Suprapubic skin (tissue), 4 donors: ENCODE data around the gene NEURL1B.

Experiments used
- EP300 ChIP-seq: sonication (generic); formaldehyde crosslinking; IDR thresholded peaks from one replicate; pipeline ENCODE4 v1.6.1; 2017; ENCODE audit warnings: antibody characterized with exemption
- POLR2A ChIP-seq, 2 donors: fragments of 450-650 bp; IDR thresholded peaks; one replicate each; pipeline ENCODE4 v1.6.1; 2017; ENCODE audit warnings: antibody characterized with exemption in 2 of 2, mild to moderate bottlenecking in 2 of 2, moderate library complexity in 2 of 2
- POLR2AphosphoS5 ChIP-seq, 3 donors: sonication (generic); formaldehyde crosslinking; IDR thresholded peaks; one replicate each; pipeline ENCODE4 v1.6.1; 2017; ENCODE audit warnings: antibody characterized with exemption in 3 of 3
- TF ChIP-seq, protein P1 (sequence below), 2 donors: fragments of 200-600 bp in 1 of 2; fragments of 450-650 bp in 1 of 2; sonication (generic) in 1 of 2; IDR thresholded peaks; one replicate each; pipeline ENCODE4 v1.5.1; 2016 to 2019; ENCODE audit warnings: antibody characterized with exemption in 2 of 2, mild to moderate bottlenecking in 1 of 2, moderate library complexity in 1 of 2

GRCh38 chr5:172658391-172658790 lies 17.3 kb downstream of the NEURL1B start:
- TF ChIP-seq, protein P1, sequence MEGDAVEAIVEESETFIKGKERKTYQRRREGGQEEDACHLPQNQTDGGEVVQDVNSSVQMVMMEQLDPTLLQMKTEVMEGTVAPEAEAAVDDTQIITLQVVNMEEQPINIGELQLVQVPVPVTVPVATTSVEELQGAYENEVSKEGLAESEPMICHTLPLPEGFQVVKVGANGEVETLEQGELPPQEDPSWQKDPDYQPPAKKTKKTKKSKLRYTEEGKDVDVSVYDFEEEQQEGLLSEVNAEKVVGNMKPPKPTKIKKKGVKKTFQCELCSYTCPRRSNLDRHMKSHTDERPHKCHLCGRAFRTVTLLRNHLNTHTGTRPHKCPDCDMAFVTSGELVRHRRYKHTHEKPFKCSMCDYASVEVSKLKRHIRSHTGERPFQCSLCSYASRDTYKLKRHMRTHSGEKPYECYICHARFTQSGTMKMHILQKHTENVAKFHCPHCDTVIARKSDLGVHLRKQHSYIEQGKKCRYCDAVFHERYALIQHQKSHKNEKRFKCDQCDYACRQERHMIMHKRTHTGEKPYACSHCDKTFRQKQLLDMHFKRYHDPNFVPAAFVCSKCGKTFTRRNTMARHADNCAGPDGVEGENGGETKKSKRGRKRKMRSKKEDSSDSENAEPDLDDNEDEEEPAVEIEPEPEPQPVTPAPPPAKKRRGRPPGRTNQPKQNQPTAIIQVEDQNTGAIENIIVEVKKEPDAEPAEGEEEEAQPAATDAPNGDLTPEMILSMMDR (IDR thresholded peaks at IDR 0.05), result no peak
- TF ChIP-seq POLR2AphosphoS5 (IDR thresholded peaks at IDR 0.05) (no peak), POLR2A (IDR thresholded peaks at IDR 0.05) (no peak), EP300 (no peak)
